Natural killer cell (primary cell): ENCODE measurements around the gene MAGOH. TPM values are rescaled to one million over a fixed set of nuclear protein-coding genes. Genes with fewer than 3 reads are reported as not detected.
"Not testable (repeated sequence)": the region's sequence is repeated elsewhere in the genome, so short reads cannot be mapped to it uniquely, and the experiment has no call there.

ENCODE experiments used
- ATAC-seq, 3 donors: fragments of 150-1000 bp in 2 of 3; fragments of 200-7000 bp in 1 of 3; cut with Tn5 transposase; 1 replicate in 1 of 3; 2 replicates in 2 of 3; pipeline ENCODE4 v1.10.0; 2021; ENCODE audit warnings: mild to moderate bottlenecking in 2 of 3, moderate library complexity in 2 of 3
- DNase-seq, 2 donors: peaks; one replicate each; pipeline versions ENCODE4 v3.0.0 to v3.0.0-alpha.2; 2013 to 2021; ENCODE audit warnings: mixed read lengths in 1 of 2
- H3K27ac ChIP-seq: one replicate; pipeline ENCODE4 v1.5.1; 2013; ENCODE audit warnings: mild to moderate bottlenecking, low read length
- H3K27me3 ChIP-seq: one replicate; pipeline ENCODE4 v1.6.1; 2013; ENCODE audit warnings: low read length; ENCODE audit not compliant: control insufficient read depth, insufficient read depth
- H3K36me3 ChIP-seq: one replicate; pipeline ENCODE4 v1.6.1; 2013; ENCODE audit warnings: low read length; ENCODE audit not compliant: control insufficient read depth, insufficient read depth
- H3K4me1 ChIP-seq: one replicate; pipeline ENCODE4 v1.6.1; 2013; ENCODE audit warnings: low read length; ENCODE audit not compliant: control insufficient read depth, insufficient read depth
- H3K4me3 ChIP-seq: one replicate; pipeline ENCODE4 v1.5.1; 2013; ENCODE audit warnings: low read length
- H3K9me3 ChIP-seq: one replicate; pipeline ENCODE4 v1.6.1; 2013; ENCODE audit warnings: low read length; ENCODE audit not compliant: control insufficient read depth, insufficient read depth
- H3K27ac Mint-ChIP-seq, 2 donors: one replicate each; pipeline ENCODE4 v1.8.0; 2022; ENCODE audit warnings: mild to moderate bottlenecking in 2 of 2, mixed read lengths in 2 of 2, moderate library complexity in 1 of 2
- H3K27me3 Mint-ChIP-seq, 2 donors: one replicate each; pipeline ENCODE4 v1.8.0; 2022; ENCODE audit warnings: low read depth in 2 of 2, mixed read lengths in 2 of 2
- H3K36me3 Mint-ChIP-seq: one replicate; pipeline ENCODE4 v1.8.0; 2022; ENCODE audit warnings: mixed read lengths
- H3K4me1 Mint-ChIP-seq, 2 donors: one replicate each; pipeline ENCODE4 v1.8.0; 2022; ENCODE audit warnings: mixed read lengths in 2 of 2
- H3K4me3 Mint-ChIP-seq: one replicate; pipeline ENCODE4 v1.8.0; 2022; ENCODE audit warnings: mild to moderate bottlenecking, moderate library complexity, mixed read lengths
- H3K9me3 Mint-ChIP-seq, 2 donors: one replicate each; pipeline ENCODE4 v1.8.0; 2022; ENCODE audit warnings: mixed read lengths in 2 of 2
- WGBS: methylation state at CpG from one replicate; pipeline ENCODE4 v1.1.7; 2013; ENCODE audit warnings: missing lambda C conversion rate; ENCODE audit not compliant: insufficient coverage; 5-methylcytosine and 5-hydroxymethylcytosine counted together
- intact Hi-C: fragments of 100-400 bp; cut with micrococcal nuclease; formaldehyde crosslinking; loops from one replicate; pipeline ENCODE4 v1.14.2; 2022
- total RNA-seq, 4 donors: library from RNA; stranded (reverse); fragments of 120-200 nt in 1 of 4; gene quantifications; one replicate each; pipeline versions ENCODE4 v1.2.3 to v1.2.4, GENCODE V29; 2013 to 2022
- TF ChIP-seq, protein P1 (sequence below): fragments of 200-600 bp; IDR thresholded peaks from one replicate; pipeline ENCODE4 v1.8.0; 2022; ENCODE audit warnings: antibody characterized with exemption

MAGOH gene
- total RNA-seq, 3 donors from 2014 or later (not counting 1 experiment from before 2014, with no cell fraction given), result 48.6 to 70.4 (median 69.2) TPM

DNA sequence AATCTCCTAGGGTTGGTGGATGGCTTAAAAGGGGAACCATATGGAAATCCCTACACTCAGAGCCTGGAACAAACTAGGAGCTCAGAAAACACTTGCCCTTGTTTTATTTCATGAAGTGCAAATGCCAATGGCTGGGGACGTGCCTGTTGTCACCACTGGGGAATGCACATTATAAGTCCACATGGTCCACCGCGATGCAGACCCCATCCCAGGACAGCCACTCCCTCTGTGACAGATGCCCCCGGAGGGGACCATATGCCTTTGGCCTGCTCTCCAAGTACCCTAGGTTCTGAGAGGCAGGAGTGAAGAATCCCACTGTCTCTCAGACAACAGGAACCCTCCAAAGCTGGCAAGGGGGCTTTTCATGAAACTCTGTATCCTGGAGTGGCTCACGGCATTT lies 47.2 kb upstream of the MAGOH start:
- Mint-ChIP-seq H3K4me3 (no peak overlapping the region), H3K4me1 (peaks cover 10 to 24% of the 10 kb centered on the region in 2 donors), H3K27me3 (no peaks in the 10 kb centered on the region), H3K36me3 (no peaks in the 10 kb centered on the region), H3K9me3 (no peaks in the 10 kb centered on the region), H3K27ac (no peak overlapping the region)
- H3K36me3 ChIP-seq, result no peaks in the 10 kb centered on the region
- peaks cover 15% of the 10 kb centered on the region for H3K4me1 ChIP-seq
- H3K9me3 ChIP-seq, result no peaks in the 10 kb centered on the region
- TF ChIP-seq, protein P1, sequence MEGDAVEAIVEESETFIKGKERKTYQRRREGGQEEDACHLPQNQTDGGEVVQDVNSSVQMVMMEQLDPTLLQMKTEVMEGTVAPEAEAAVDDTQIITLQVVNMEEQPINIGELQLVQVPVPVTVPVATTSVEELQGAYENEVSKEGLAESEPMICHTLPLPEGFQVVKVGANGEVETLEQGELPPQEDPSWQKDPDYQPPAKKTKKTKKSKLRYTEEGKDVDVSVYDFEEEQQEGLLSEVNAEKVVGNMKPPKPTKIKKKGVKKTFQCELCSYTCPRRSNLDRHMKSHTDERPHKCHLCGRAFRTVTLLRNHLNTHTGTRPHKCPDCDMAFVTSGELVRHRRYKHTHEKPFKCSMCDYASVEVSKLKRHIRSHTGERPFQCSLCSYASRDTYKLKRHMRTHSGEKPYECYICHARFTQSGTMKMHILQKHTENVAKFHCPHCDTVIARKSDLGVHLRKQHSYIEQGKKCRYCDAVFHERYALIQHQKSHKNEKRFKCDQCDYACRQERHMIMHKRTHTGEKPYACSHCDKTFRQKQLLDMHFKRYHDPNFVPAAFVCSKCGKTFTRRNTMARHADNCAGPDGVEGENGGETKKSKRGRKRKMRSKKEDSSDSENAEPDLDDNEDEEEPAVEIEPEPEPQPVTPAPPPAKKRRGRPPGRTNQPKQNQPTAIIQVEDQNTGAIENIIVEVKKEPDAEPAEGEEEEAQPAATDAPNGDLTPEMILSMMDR, result no peak
- H3K4me3 ChIP-seq, result no peak overlapping the region
- intact Hi-C loops, result no loop called here
- H3K27ac ChIP-seq, result no peak overlapping the region
- no peak for ATAC-seq
- WGBS, result 77% methylated on average over 5 of the region's 5 CpGs
- no peaks in the 10 kb centered on the region for H3K27me3 ChIP-seq
- no peak for DNase-seq

DNA sequence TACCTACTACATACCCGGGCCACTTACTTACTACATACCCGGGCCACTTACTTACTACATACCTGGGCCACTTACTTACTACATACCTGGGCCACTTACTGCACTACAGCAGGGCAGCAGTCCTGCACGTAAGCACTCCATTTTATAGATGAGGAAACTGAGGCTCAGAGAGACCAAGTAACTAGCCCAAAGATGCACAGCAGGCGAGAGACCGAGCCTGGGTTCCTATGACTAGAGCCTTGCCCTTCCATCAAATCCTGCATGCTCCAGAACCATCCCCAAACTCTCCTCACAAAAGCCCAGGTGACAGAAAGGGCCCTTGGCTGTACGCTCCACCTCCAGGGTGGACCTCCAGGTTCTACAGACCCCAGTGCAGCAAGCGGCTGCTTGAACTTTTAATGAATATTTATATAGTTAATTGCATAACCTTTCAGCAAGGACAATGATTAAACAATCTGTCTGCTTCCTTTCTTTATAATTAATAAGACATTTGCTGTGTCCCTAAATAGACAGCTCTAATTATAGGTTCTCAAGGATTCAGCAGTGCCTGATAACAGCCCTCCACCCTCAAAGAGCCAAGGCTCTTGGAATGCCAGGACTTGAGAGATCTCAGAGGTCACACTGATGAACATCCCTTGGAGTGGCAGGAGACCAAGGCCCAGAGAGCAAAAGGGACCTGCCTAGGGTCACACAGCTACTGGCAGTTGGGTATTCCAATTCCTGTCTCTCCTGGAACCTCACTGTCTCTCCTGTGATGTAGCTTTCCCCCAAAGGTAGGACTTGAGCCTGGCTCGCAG lies 46.1 kb upstream of the MAGOH start:
- WGBS, result over 99% methylated on average over 7 of the region's 8 CpGs
- Mint-ChIP-seq H3K9me3 (no peaks in the 10 kb centered on the region), H3K36me3 (no peaks in the 10 kb centered on the region), H3K27ac (no peak overlapping the region), H3K27me3 (no peaks in the 10 kb centered on the region), H3K4me1 (peaks cover 10 to 24% of the 10 kb centered on the region in 2 donors), H3K4me3 (no peak overlapping the region)
- Histone ChIP-seq H3K4me1 (peaks cover 15% of the 10 kb centered on the region), H3K27ac (no peak overlapping the region), H3K36me3 (peaks cover under 1% of the 10 kb centered on the region), H3K27me3 (no peaks in the 10 kb centered on the region), H3K4me3 (no peak overlapping the region), H3K9me3 (no peaks in the 10 kb centered on the region)
- ATAC-seq, result no peak
- TF ChIP-seq, protein P1, result no peak
- DNase-seq, result no peak
- intact Hi-C loops, result no loop called here

DNA sequence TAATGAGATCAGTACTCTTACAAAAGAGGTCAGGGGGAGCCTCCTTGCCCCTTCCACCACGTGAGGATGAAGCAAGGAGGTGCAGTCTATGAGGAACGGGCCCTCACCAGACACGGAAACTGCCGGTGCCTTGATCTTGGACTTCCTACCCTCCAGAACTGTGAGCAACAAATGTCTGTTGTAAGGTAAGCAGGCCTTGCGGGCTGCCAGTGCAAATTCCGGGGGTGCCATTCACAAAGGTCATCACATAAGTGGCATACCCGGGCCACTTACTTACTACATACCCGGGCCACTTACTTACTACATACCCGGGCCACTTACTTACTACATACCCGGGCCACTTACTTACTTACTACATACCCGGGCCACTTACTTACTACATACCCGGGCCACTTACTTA lies 44.8 kb upstream of the MAGOH start:
- H3K27ac Mint-ChIP-seq, DNase-seq, H3K4me3 ChIP-seq, H3K4me3 Mint-ChIP-seq, H3K27ac ChIP-seq, ATAC-seq, intact Hi-C loops, H3K27me3 Mint-ChIP-seq, H3K27me3 ChIP-seq, H3K9me3 Mint-ChIP-seq, H3K36me3 Mint-ChIP-seq, H3K36me3 ChIP-seq, H3K9me3 ChIP-seq: not testable (repeated sequence)
- peaks cover 14 to 18% of the 10 kb centered on the region in 2 donors for H3K4me1 Mint-ChIP-seq
- WGBS, result 94% methylated on average over 9 of the region's 12 CpGs
- peaks cover 15% of the 10 kb centered on the region for H3K4me1 ChIP-seq

DNA sequence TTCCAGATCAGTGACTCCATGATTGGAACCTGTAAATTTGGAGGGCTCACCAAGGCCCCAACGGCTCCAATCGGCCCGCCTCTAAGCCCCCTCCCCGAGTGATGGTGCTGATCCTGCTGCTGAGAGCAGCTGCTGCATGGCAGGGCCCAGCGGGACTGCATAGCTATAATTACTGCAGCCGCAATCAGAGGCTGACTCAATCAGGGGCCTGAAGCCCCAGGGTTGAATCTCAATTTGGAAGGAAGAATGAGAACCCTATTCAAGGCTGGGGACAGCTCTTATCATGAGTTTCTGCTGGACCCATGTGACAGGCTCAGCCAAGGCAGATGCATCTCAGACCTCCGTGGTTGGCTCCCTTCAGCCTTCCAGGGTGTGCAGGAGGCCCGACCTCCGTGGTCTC lies 42.8 kb upstream of the MAGOH start:
- no peaks in the 10 kb centered on the region for H3K9me3 ChIP-seq
- H3K27me3 Mint-ChIP-seq, result no peaks in the 10 kb centered on the region

More for the DNA sequence above, 42.8 kb upstream of the MAGOH start:
- no peaks in the 10 kb centered on the region for H3K27me3 ChIP-seq
- TF ChIP-seq, protein P1, result no peak
- no peak overlapping the region for H3K4me3 ChIP-seq
- peaks cover 5 to 6% of the 10 kb centered on the region in 2 donors for H3K4me1 Mint-ChIP-seq
- DNase-seq, result no peak
- peaks cover 2% of the 10 kb centered on the region for H3K36me3 ChIP-seq
- peaks cover 7% of the 10 kb centered on the region for H3K4me1 ChIP-seq
- 96% methylated on average over 9 of the region's 9 CpGs for whole genome bisulfite sequencing
- no peak overlapping the region for H3K27ac ChIP-seq
- H3K4me3 Mint-ChIP-seq, result no peak overlapping the region
- ATAC-seq, result no peak
- H3K9me3 Mint-ChIP-seq, result no peaks in the 10 kb centered on the region
- peak overlapping the region in 1 of 2 donors; percentile 65 for H3K27ac Mint-ChIP-seq
- intact Hi-C loops, result no loop called here
- no peaks in the 10 kb centered on the region for H3K36me3 Mint-ChIP-seq
